T1000 (cell line): ENCODE results near the gene RPL29.

Source experiments
- DNase-seq: peaks from one replicate; lab custom pipeline; 2025; ENCODE audit warnings: mixed read lengths; lab: John Stamatoyannopoulos, UW

RPL29 gene

GRCh38 chr3:51982838-51983577, 12.7 kb downstream of the RPL29 start, which contains the start of gene ACY1:
Gene ACY1 (plus strand): TSS chr3:51983535. CDS start chr3:51984065, 530 bp downstream.
- DNase-seq = peak; percentile 89

- no peak for DNase-seq
Measured at GRCh38 chr3:51982352-51982837, 13.3 kb downstream of the RPL29 start.

- no peak for DNase-seq
Measured at GRCh38 chr3:51980253-51980652, 15.4 kb downstream of the RPL29 start.

DNA sequence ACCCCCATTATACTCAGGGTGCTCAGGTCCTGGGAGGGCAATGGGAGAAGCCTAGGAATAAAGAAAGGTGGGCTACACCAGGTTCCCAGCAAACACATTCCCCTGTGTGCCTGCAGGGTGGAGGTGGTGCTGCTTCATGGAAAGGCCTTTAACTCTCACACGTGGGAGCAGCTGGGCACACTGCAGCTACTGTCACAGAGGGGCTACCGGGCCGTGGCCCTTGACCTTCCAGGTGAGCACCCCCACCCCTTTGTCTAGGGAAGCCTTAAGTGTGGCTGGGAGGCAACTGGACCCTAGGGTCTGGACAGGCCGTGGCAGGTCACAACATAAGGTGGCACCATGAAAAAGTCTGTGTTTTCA, 17.6 kb downstream of the RPL29 start:
- no peak for DNase-seq

- DNase-seq = no peak
Measured at GRCh38 chr3:51977446-51978142, 18.1 kb downstream of the RPL29 start.

- peak; percentile 49 for DNase-seq
Measured at GRCh38 chr3:51975852-51976549, 19.7 kb downstream of the RPL29 start.

- peak; percentile 50 for DNase-seq
Measured at GRCh38 chr3:51974963-51975851, 20.5 kb downstream of the RPL29 start, which contains the start of gene ABHD14A. Gene ABHD14A (plus strand): TSS chr3:51975064. CDS start chr3:51975136, 72 bp downstream.

DNA sequence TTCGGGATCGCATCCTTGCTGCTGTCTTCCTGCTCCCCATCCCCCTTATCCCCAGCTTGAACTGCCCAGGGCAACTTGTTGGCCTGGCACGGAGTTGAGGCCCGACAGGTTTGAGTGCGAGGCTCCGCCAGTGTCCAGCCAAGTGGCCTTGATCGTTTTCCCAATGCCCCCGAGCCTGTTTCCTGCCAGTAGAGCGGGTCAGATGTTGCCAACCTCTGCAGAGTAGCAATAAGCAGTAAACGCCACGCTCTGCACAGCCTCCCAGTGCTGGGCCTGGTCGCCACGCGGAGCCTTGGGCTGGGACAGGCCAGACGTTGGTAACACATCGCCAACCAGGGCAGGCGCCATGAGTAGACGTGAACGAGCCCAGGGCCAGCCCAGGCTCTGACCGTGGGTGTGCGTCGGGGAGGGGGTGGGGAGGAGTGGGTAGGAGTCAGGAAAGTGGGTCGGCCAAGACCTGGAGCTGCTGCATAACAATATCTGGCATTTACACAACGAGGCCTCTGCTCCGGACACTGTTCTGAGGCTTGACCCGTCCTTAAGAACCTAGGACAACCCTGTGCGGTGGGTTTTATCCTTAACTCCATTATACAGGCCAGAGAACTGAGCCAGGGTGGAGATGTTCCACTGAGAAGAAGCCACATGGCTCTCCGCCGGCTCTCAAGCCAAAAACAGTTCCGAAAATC, 21.3 kb downstream of the RPL29 start:
- no peak for DNase-seq

- no peak for DNase-seq
Measured at GRCh38 chr3:51971350-51971749, 24.3 kb downstream of the RPL29 start.

- no peak for DNase-seq
Measured at GRCh38 chr3:51970606-51971300, 24.9 kb downstream of the RPL29 start.

DNA sequence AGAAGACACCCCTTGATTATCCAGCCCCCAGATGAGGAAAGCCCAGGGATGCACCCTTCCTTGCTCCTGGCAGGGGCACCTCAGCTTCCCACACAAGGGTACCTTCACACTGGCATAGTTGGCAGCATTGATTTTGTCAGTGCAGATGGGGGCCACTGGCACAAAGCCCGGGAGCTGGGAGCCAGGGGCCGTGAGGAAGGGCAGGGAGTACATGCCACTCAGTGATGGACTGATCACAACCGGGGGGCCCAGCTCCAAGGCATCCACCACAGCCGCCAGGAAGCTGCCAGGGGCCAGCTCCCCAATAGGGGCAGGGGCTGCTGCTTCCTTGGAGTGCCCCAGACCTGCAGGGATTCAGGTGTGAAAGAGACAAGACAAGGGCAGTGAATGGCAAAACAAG, 25.9 kb downstream of the RPL29 start:
- DNase-seq = no peak

DNA sequence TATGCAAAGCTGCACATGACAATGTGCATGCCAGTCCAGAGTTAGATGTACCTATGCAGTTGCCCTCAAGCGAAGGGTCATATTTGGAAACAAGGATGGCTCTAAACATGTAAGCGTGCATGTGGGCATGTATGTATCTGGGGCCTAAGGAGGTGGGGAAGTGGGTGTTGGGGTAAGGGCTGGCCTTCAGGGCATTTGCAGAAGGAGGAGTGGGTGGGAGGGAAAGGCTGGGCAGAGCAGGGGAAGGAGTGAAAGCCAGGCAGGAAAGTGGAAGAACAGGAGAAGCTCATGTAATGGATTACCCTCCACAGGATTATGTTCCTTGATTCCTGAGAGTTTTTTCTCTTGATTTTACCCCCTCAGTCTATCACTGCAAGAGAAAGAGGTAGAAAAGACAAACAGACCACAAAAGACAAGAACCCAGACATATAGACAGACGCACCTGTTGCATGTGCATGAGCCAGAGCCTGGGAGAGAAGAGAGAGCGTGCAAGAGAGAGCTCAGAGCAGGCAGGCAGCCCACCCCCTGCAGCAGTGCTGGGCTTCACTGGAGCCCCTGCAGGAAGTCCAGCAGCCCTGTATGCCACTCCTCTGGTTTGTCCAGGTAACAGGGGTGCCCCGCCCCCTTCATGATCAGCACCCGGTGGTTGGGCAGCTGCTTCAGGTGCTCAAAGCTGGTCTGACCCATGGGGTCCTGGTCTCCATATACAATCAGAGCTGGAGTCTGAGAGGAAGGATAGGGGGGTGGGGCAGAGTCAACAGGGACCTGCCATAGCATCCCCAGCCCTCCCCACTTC, 26.6 kb downstream of the RPL29 start:
- DNase-seq = no peak

- no peak for DNase-seq
Measured at GRCh38 chr3:51968170-51968775, 27.4 kb downstream of the RPL29 start.

GRCh38 chr3:51967384-51968169, 28.1 kb downstream of the RPL29 start, which contains the start of gene PCBP4:
Gene PCBP4 (minus strand): TSS chr3:51967454. CDS start chr3:51961240, 6,214 bp downstream.
- DNase-seq = no peak

DNA sequence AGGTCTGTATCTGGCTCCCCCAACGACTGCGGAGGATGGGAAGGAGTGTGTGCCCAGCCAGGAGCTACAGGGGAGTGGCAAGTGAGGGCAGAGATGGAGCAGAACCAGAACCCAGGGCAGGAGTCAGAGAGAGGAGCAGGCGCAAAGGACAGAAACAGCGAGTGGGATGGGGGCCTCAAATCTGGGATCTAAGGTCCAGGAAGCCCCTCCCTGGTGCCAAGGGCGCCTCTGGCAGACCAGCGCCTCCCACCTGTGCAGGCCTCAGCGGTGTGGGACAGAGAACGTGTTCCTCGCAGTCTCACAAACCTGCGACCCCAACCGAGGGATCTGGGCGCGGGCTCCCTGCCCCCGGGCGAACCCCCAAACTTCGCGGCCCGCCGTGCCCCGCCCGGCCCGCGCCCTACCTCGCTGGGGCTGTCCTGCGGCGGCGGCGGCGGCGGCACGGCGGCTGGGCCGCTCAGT, 28.7 kb downstream of the RPL29 start:
- DNase-seq = no peak

DNA sequence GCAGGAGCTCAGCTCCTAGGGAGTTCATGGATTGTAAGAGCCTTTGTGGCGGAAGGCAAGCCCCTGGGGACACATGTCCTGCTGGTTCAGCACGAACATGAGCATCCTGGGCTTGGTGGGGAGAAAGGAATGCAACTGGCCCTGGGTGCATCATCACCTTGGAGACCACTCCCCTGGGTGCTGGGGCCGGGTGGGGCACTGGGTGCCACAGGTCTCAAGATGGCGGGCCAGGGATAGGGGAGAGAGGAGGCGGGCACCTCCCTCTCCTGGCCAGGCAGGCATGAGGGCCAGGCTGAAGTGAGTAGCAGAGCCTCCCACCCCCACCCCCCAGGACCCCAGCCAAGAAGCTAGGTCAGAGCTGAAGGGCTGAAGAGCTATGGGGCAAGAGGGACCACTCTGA, 29.2 kb downstream of the RPL29 start:
- no peak for DNase-seq

DNA sequence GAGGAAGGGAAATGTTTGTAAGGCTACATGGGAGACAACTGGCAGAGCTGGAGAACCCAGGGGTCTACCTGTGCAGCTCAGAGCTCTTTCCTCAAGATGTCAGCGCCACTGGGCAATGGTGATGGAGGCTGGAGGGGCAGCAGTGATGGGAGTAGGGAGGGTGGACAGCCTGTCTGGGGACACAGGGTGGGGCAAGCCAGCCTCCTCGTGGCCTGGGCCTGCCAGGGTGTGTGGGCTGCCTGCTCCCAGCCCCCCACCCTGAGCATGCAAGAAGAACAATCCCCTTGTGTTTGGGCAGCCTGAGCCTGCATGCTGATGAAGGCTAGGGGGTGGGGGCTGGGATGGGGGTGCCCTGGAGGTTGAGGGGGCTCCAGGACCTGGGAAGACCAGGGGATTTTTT, 29.7 kb downstream of the RPL29 start:
- no peak for DNase-seq

GRCh38 chr3:51964521-51964920, 31.2 kb downstream of the RPL29 start:
- DNase-seq = no peak
